Esophagus (tissue), 2 donors: ENCODE results near the gene ZFAND2A. TPM values are rescaled to one million over a fixed set of nuclear protein-coding genes. Genes with fewer than 3 reads are reported as not detected.

Experiments used
- H3K27ac ChIP-seq, 2 donors: one replicate each; pipeline ENCODE4 v1.5.1; 2013; ENCODE audit warnings: low read depth in 2 of 2, mild to moderate bottlenecking in 2 of 2, inconsistent platforms in 1 of 2, low read length in 1 of 2, moderate library complexity in 1 of 2
- H3K27me3 ChIP-seq, 2 donors: one replicate each; pipeline ENCODE4 v1.6.1; 2013; ENCODE audit warnings: low read length in 2 of 2, control low read depth in 1 of 2, mild to moderate bottlenecking in 1 of 2; ENCODE audit not compliant: insufficient read depth in 2 of 2, control insufficient read depth in 1 of 2
- H3K36me3 ChIP-seq, 2 donors: one replicate each; pipeline ENCODE4 v1.6.1; 2013; ENCODE audit warnings: low read length in 1 of 2; ENCODE audit not compliant: control insufficient read depth in 2 of 2, insufficient read depth in 2 of 2
- H3K4me1 ChIP-seq, 2 donors: one replicate each; pipeline ENCODE4 v1.6.1; 2013; ENCODE audit warnings: low read length in 1 of 2; ENCODE audit not compliant: control insufficient read depth in 2 of 2, insufficient read depth in 2 of 2
- H3K4me3 ChIP-seq, 2 donors: one replicate each; pipeline ENCODE4 v1.5.1; 2013; ENCODE audit warnings: low read length in 2 of 2, mild to moderate bottlenecking in 2 of 2, low read depth in 1 of 2, moderate library complexity in 1 of 2
- H3K9me3 ChIP-seq, 2 donors: one replicate each; pipeline ENCODE4 v1.6.1; 2013; ENCODE audit warnings: mild to moderate bottlenecking in 2 of 2, low read depth in 1 of 2, low read length in 1 of 2, moderate library complexity in 1 of 2; ENCODE audit not compliant: control insufficient read depth in 2 of 2, insufficient read depth in 1 of 2
- WGBS, 2 donors: extraction: QIAGEN DNeasy Blood & Tissue Kit; methylation state at CpG; one replicate each; pipeline ENCODE4 v1.1.7; 2013; 5-methylcytosine and 5-hydroxymethylcytosine counted together
- polyA plus RNA-seq, 2 donors: library from polyadenylated mRNA; stranded (reverse); fragments of 200-250 nt; gene quantifications; one replicate each; pipeline ENCODE4 v1.2.3, GENCODE V29; 2013
- donor health status: healthy with polysubstance abuse.
- donor health status: Bipolar disorder and iron deficiency.

Gene ZFAND2A
- polyA plus RNA-seq, 2 donors, result 24.8 to 38.1 TPM

DNA sequence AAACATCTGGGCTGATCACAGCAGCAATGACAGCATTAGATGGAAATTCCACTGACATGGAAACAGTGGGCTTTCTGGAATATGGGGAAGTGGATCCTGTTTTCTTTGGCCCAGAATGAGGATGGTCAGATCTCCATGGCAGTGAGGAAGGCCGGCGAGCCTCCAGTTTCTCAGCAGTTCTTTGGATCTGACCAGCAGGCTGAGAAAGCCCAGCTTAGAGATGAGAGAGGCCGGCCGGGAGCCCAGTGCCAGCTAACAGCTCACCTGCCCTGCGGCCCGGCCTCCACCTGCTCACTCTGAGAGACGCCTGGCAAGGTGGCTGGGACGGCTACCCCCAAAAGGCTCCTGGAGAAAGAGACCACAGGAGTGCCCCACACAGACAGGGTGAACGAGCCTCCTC, 47.9 kb downstream of the ZFAND2A start:
- H3K36me3 ChIP-seq, result peaks cover 0 to 8% of the 10 kb centered on the region in 2 donors
- WGBS, 2 donors, result 84 to 92% methylated on average over 9 of the region's 9 CpGs
- H3K27me3 ChIP-seq, result no peaks in the 10 kb centered on the region
- no peak overlapping the region for H3K4me3 ChIP-seq
- H3K9me3 ChIP-seq, result no peaks in the 10 kb centered on the region
- H3K27ac ChIP-seq, result no peak overlapping the region
- no peaks in the 10 kb centered on the region for H3K4me1 ChIP-seq

GRCh38 chr7:1111156-1111555, 48.8 kb downstream of the ZFAND2A start:
- H3K4me1 ChIP-seq, result no peaks in the 10 kb centered on the region
- no peak overlapping the region for H3K27ac ChIP-seq
- WGBS, 2 donors, result 89% methylated on average over 3 of the region's 3 CpGs
- no peak overlapping the region for H3K4me3 ChIP-seq
- H3K36me3 ChIP-seq, result peaks cover 0 to 9% of the 10 kb centered on the region in 2 donors
- no peaks in the 10 kb centered on the region for H3K9me3 ChIP-seq
- no peaks in the 10 kb centered on the region for H3K27me3 ChIP-seq

DNA sequence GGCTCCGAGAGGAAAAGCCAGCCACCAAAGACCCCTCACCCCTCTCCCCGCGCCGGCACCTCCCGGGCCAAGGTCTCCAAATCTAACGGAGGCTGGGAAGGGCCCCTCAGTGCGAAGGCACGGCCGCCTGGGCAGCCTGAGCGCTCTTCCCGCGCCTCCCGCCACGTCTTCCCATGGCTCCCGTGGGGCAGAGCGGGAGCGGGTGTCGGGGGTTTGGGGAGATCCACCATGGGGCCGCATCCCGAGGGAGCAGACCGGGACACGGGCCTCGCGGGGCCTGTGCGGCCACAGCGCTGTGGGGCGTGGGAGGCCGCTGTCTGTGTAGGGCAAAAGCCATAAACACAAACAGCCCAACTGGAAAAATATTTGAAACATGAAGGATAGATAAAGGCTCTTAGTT, 49.6 kb downstream of the ZFAND2A start:
- H3K4me1 ChIP-seq, result no peaks in the 10 kb centered on the region
- H3K9me3 ChIP-seq, result no peaks in the 10 kb centered on the region
- WGBS, 2 donors, result 89 to 93% methylated on average over 28 of the region's 28 CpGs
- H3K36me3 ChIP-seq, result peaks cover 0 to 12% of the 10 kb centered on the region in 2 donors
- no peak overlapping the region for H3K4me3 ChIP-seq
- H3K27me3 ChIP-seq, result no peaks in the 10 kb centered on the region
- no peak overlapping the region for H3K27ac ChIP-seq

DNA sequence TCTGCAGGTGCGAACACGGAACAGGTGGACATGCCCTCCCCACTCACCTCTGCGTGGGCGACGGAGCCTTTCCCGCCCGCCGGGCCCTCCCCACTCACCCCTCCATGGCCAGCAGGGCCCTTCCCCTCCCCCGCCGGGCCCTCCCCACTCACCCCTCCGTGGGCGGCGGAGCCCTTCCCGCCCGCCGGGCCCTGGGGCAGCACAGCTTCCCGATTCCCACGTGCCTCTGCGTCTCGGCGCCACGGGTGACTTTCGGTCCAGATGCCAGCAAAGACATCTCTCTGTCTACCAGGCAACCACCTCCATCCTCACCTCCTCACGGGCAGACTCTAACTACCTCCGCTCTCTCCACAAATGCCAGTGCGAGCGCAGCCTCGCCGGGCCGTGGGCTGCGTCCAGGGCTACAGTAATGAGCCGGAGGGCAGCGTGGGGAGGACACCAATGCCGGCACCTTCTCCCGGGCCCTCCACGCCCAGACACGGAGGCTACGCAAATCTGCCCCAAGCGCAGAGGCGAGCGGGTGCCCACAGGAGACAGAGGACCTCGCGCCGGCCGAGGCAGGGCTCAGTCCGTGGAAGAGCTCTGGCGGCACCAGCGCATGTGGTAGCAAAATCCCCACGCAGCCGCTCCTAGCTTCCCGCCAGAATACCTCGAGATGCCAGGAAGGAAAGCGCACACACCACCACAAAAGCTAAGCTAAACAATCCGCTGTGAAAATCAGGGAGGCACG, 50.2 kb downstream of the ZFAND2A start:
- H3K9me3 ChIP-seq, result no peaks in the 10 kb centered on the region
- H3K27ac ChIP-seq, result no peak overlapping the region
- 93 to 94% methylated on average over 53 to 55 of the region's 55 CpGs for WGBS, 2 donors
- H3K4me1 ChIP-seq, result no peaks in the 10 kb centered on the region
- no peak overlapping the region for H3K4me3 ChIP-seq
- H3K36me3 ChIP-seq, result peaks cover 0 to 12% of the 10 kb centered on the region in 2 donors
- H3K27me3 ChIP-seq, result no peaks in the 10 kb centered on the region

GRCh38 chr7:1108264-1108920, 51.6 kb downstream of the ZFAND2A start:
- Histone ChIP-seq H3K4me3 (no peak overlapping the region), H3K27ac (no peak overlapping the region), H3K4me1 (no peaks in the 10 kb centered on the region), H3K27me3 (no peaks in the 10 kb centered on the region), H3K36me3 (peaks cover 0 to 10% of the 10 kb centered on the region in 2 donors), H3K9me3 (no peaks in the 10 kb centered on the region)
- WGBS, 2 donors, result 86 to 90% methylated on average over 23 to 30 of the region's 30 CpGs

GRCh38 chr7:1106793-1107421, 53.1 kb downstream of the ZFAND2A start:
- Histone ChIP-seq H3K9me3 (no peaks in the 10 kb centered on the region), H3K4me3 (no peak overlapping the region), H3K27me3 (no peaks in the 10 kb centered on the region), H3K36me3 (peaks cover 0 to 4% of the 10 kb centered on the region in 2 donors), H3K27ac (no peak overlapping the region), H3K4me1 (no peaks in the 10 kb centered on the region)
- WGBS, 2 donors, result 84 to 89% methylated on average over 19 to 20 of the region's 20 CpGs

- Histone ChIP-seq H3K4me1 (no peaks in the 10 kb centered on the region), H3K27me3 (no peaks in the 10 kb centered on the region), H3K9me3 (no peaks in the 10 kb centered on the region), H3K4me3 (no peak overlapping the region), H3K36me3 (peaks cover 0 to 6% of the 10 kb centered on the region in 2 donors), H3K27ac (no peak overlapping the region)
- WGBS, 2 donors, result 87 to 88% methylated on average over 27 of the region's 27 CpGs
Observed at GRCh38 chr7:1106063-1106792, 53.8 kb downstream of the ZFAND2A start.

DNA sequence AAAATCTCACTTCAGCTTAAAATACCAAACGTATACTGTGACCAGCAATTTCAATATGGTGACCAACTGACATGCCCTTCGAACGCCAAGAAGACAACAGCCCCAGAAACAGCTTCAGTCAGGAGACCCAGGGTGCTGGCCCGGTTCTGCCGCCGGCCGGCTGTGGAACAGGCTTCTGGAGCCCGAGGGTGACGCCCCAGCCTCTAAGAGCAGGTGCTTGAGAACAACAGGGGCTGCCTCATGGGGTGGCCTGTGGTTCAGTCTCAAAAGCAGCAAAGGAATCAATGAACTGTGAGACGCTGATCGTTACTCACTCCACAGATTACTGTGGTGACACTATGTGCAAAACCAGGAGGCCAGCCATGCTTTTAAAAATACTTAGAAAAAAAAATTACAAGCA, 54.8 kb downstream of the ZFAND2A start:
- no peaks in the 10 kb centered on the region for H3K9me3 ChIP-seq
- no peak overlapping the region for H3K27ac ChIP-seq
- no peak overlapping the region for H3K4me3 ChIP-seq
- H3K36me3 ChIP-seq, result peaks cover 0 to 6% of the 10 kb centered on the region in 2 donors
- 87 to 92% methylated on average over 11 of the region's 11 CpGs for WGBS, 2 donors
- H3K27me3 ChIP-seq, result no peaks in the 10 kb centered on the region
- H3K4me1 ChIP-seq, result no peaks in the 10 kb centered on the region

- no peak overlapping the region for H3K4me3 ChIP-seq
- H3K4me1 ChIP-seq, result no peaks in the 10 kb centered on the region
- H3K27me3 ChIP-seq, result no peaks in the 10 kb centered on the region
- no peaks in the 10 kb centered on the region for H3K9me3 ChIP-seq
- WGBS, 2 donors, result 82 to 89% methylated on average over 13 of the region's 13 CpGs
- H3K36me3 ChIP-seq, result peaks cover 0 to 6% of the 10 kb centered on the region in 2 donors
- no peak overlapping the region for H3K27ac ChIP-seq
Observed at GRCh38 chr7:1104516-1105179, 55.3 kb downstream of the ZFAND2A start.
